ENCODE results near the gene KRTAP10-1.
A peak's percentile ranks its signal among the peaks of the same experiment; 100 is the strongest.
"Not testable (repeated sequence)": the region's sequence is repeated elsewhere in the genome, so short reads cannot be mapped to it uniquely, and the experiment has no call there.

Gene KRTAP10-1

GRCh38 chr21:44569861-44570517 is 30.0 kb upstream of the KRTAP10-1 start:
- no peak for DNase-seq

GRCh38 chr21:44568667-44569556 is 28.9 kb upstream of the KRTAP10-1 start:
- no peak for DNase-seq

- DNase-seq = no peak
Observed at GRCh38 chr21:44568261-44568660, 28.3 kb upstream of the KRTAP10-1 start.

- DNase-seq = no peak
Observed at GRCh38 chr21:44567481-44568171, 27.6 kb upstream of the KRTAP10-1 start.

GRCh38 chr21:44566403-44566802 is 26.4 kb upstream of the KRTAP10-1 start:
- peak; percentile 86 for DNase-seq

- DNase-seq = no peak
Observed at GRCh38 chr21:44564886-44565598, 25.0 kb upstream of the KRTAP10-1 start.

- DNase-seq = no peak
Observed at GRCh38 chr21:44564099-44564498, 24.1 kb upstream of the KRTAP10-1 start.

GRCh38 chr21:44558695-44559094 is 18.7 kb upstream of the KRTAP10-1 start, which contains the start of gene KRTAP10-3:
Gene KRTAP10-3, minus strand, starts transcription at chr21:44558795. Its CDS starts 80 bp downstream, at chr21:44558715.
- DNase-seq = no peak

- not testable (repeated sequence) for DNase-seq
Observed at GRCh38 chr21:44558329-44558675, 18.3 kb upstream of the KRTAP10-1 start.

- DNase-seq = no peak
Observed at GRCh38 chr21:44557491-44558328, 17.7 kb upstream of the KRTAP10-1 start.

- peak; percentile 31 for DNase-seq
Observed at GRCh38 chr21:44556879-44557278, 16.9 kb upstream of the KRTAP10-1 start.

GRCh38 chr21:44555200-44555875 is 15.3 kb upstream of the KRTAP10-1 start:
- DNase-seq = no peak

GRCh38 chr21:44552681-44553080 is 12.7 kb upstream of the KRTAP10-1 start:
- no peak for DNase-seq

GRCh38 chr21:44552136-44552535 is 12.1 kb upstream of the KRTAP10-1 start:
- no peak for DNase-seq

GRCh38 chr21:44551340-44551961 is 11.5 kb upstream of the KRTAP10-1 start, which contains the start of gene KRTAP10-2:
Gene KRTAP10-2, minus strand, starts transcription at chr21:44551505. Its CDS starts 47 bp downstream, at chr21:44551458.
- no peak for DNase-seq

GRCh38 chr21:44550807-44551206 is 10.8 kb upstream of the KRTAP10-1 start:
- no peak for DNase-seq

GRCh38 chr21:44550285-44550684 is 10.3 kb upstream of the KRTAP10-1 start:
- DNase-seq = not testable (repeated sequence)

- no peak for DNase-seq
Observed at GRCh38 chr21:44549525-44550211, 9.7 kb upstream of the KRTAP10-1 start.

- no peak for DNase-seq
Observed at GRCh38 chr21:44548922-44549321, 8.9 kb upstream of the KRTAP10-1 start.

- DNase-seq = no peak
Observed at GRCh38 chr21:44548381-44548780, 8.4 kb upstream of the KRTAP10-1 start.
